AG10803 (cell line): Measurements from ENCODE around the gene PLEKHA8.

Experiments used
- DNase-seq: peaks from one replicate; pipeline ENCODE4 v3.0.0; 2010; ENCODE audit warnings: low read depth
- H3K4me3 ChIP-seq: 2 replicates; pipeline ENCODE4 v1.5.1; 2011; ENCODE audit warnings: mild to moderate bottlenecking, low read length, control low read depth
- TF ChIP-seq, protein P1 (sequence below): conservative IDR thresholded peaks from 2 replicates; pipeline ENCODE4 v1.5.1; 2011; ENCODE audit warnings: mild to moderate bottlenecking, low read length, control low read depth, inconsistent platforms

PLEKHA8 gene

DNA sequence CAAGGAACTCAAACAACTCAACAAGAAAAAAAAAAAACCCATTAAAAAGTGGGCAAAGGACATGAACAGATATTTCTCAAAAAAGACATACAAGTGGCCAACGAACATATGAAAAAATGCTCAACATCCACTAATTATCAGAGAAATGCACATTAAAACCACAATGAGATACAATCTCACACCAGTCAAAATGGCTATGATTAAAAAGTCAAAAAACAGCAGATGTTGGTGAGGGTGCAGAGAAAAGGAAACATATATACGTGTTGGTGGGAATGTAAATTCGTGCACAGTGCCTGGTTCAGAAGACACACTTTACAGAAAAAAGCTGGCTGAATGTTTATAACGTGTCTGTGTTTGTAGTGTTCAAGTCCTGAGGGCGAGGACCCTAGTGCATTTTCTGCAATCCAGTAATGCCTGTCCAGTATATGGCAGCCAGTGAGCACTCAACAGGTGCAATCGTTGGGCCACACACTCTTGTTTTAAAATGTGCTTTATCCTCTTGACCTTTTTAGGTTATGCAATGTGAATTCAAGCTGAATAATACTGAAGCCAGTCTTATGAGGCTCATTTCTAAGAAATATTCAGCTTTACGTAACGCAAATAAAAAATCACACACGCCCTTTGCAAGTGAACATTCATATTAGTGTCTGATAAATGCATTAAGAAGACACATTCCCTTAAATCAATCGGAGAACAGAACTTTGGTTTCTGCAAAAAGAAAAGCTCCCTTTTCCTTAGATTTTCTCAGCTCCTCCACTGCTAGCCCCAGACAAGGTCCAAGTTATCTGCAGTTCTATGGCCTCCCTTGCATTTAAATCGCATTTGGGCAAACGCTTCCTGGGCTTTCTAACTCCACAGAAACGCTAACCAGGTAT is 105.8 kb downstream of the PLEKHA8 start:
- no peak for DNase-seq
- peak overlapping the region; percentile 68 for H3K4me3 ChIP-seq
- TF ChIP-seq, protein P1, sequence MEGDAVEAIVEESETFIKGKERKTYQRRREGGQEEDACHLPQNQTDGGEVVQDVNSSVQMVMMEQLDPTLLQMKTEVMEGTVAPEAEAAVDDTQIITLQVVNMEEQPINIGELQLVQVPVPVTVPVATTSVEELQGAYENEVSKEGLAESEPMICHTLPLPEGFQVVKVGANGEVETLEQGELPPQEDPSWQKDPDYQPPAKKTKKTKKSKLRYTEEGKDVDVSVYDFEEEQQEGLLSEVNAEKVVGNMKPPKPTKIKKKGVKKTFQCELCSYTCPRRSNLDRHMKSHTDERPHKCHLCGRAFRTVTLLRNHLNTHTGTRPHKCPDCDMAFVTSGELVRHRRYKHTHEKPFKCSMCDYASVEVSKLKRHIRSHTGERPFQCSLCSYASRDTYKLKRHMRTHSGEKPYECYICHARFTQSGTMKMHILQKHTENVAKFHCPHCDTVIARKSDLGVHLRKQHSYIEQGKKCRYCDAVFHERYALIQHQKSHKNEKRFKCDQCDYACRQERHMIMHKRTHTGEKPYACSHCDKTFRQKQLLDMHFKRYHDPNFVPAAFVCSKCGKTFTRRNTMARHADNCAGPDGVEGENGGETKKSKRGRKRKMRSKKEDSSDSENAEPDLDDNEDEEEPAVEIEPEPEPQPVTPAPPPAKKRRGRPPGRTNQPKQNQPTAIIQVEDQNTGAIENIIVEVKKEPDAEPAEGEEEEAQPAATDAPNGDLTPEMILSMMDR = no peak

DNA sequence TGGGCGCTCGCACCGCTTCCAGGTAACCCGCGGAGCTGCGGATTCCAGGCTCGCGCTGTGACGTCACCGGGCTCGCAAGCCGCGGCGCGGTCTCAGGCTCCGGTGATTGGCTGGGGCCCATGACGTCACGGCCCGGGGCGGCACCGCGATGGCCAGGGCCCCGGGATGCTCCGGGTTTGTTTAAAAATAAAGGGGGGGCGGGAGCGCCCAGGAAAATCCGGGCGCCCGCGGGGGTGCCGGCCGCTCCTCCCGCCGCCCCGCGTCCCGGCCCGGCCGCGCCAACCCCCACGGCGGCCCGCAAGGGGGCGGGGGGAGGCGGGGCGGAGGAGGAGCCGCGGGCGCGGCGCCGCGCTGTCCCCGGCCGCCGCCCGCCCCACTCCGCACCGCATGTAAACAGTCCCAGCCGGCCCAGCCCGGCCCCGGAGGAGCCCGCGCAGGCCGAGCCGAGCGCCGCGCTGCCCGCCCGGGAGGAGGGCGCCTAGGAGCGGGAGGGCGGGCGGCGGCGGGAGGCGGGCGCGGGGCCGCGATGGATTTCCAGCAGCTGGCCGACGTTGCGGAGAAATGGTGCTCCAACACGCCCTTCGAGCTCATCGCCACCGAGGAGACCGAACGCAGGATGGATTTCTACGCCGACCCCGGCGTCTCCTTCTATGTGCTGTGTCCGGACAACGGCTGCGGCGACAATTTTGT is 106.5 kb downstream of the PLEKHA8 start, which contains the start of gene MTURN:
TSS of gene MTURN (plus strand) at position 376 of the 690 bp plus-strand sequence. CDS start at position 527, 151 bp downstream.
- TF ChIP-seq, protein P1 = no peak
- peak within 1 kb of the TSS; percentile 91 for H3K4me3 ChIP-seq
- DNase-seq = peak; percentile 76

DNA sequence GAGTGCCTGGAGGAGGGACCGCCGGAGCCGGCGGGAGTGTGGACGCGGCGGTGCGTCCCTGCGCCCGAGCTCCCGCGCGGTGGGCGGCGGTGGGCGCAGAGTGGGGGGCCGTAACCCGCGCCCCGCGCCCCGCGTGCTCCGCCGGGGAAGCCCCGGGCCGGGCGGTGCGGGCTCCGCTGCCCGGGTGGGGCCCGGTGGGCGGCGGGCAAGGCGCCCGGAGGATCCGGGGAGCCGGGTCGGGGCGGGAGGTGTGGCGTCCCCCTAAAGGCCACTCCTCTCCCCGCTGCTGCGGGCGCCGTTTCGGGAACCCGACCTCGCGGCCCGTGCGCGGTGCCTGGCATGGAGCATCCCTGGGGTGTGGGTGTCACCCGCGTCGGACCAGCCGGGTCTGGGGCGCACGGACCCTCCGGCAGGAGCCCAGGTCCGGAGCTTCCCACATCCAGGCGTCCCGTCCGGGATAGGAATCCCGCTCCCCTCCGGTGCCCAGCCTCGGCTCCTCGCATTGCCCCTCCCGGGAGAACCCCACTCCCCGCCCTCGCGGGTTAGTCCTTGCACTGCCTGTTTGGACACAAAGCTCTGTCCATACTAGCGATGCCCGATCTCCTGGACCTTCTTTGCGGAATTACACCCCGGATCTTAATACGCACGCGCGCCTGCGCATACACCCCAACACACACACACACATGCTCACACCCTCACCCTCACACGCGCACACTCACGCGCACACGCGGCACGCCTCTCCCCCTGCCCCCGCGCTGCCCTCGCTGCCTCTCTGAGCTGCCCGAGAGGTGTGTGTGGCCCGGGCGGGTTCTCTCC is 107.3 kb downstream of the PLEKHA8 start:
- peak; percentile 74 for DNase-seq
- peak overlapping the region; percentile 91 for H3K4me3 ChIP-seq
- TF ChIP-seq, protein P1 = no peak

DNA sequence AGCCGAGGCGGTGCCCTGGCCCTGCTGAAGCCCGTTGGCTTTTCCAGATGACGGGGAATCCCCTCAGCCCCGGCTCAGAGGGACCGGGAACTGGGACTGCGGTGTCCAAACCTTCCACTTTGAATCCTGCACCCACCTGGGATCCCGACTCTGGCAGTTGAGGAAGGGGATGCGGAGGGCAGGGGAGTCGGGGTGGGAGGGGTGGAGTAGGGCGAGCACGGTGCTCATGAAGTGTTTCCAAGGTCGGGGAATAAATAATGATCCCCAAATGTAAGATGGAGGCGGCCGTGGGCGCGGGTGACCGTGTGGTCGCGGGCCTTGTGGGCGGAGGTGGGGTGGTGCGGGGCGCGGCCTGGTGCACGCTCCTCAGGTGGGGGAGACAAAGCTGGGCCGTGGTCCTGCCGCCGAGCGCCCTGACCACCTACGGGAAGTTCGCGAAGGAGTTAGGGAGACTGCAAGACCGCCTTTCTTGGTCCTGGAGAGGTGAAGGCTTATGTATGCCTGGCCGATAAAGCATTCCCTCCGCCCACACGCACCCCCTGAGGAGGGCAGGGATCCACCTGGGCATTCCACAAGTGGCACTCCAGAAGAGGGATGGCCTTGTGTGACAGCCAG is 108.0 kb downstream of the PLEKHA8 start:
- DNase-seq = no peak
- TF ChIP-seq, protein P1 = no peak
- H3K4me3 ChIP-seq = peak overlapping the region; percentile 91

DNA sequence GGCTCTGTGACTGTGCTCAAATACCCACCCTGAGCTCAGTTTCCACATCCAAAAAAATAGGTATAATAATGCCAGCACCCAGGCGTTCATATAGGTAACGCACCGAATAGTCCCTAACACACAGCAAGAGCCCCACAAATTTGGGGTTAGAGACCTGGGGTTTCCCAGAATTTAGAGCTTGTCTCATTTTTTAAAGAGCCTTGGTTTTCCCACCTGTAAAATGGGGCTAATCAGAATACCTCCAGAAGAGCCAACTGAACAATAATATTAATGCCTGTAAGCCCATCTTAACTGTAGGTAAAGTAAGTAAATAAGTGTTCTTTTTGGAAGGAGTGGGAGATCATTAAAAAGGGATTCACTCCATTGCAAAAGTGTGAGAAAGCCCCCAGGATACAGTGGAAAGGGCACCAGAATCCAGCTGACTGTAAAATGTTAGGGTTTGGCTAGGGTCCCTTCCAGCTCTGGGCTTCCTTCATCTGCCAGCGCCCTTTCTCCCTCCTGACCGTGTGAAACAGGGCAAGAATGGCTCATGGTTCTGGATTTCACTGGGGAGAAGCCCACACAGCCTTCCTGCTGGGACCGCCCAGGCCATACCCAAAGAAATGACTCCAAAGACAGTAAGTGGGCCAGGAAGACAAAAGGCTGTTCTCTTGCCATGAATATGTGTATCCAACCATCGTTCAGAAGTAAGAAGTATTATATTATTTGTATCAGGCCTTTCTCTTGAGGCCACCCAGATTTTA is 108.7 kb downstream of the PLEKHA8 start:
- DNase-seq = no peak
- peak overlapping the region; percentile 91 for H3K4me3 ChIP-seq
- TF ChIP-seq, protein P1 = no peak

DNA sequence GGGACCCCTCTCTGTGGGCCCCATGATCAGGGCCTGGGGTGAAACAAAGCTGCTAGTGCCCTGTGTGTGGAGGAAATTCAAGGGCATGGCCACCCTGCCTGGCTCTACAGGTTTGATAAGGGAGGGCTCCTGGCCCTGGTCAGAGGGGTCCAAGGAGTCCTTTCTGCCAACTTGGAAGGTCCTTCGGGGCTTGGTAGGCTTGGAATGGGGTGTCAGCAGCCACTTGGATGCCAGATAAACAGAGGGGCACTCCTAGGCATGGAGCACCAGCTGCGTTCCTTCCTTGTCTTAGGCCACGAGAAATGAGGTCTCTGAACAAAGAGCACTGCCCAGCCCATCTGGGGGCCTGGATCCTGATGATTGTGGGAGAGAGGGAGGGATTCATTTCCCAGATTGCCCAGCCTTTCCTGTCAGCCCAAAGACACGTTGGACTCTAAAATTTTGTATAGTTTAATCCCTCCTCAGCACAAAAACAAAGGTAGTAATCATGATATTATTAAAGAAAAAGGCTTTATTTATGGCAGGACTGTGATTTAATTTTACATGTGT is 111.7 kb downstream of the PLEKHA8 start:
- no peak for DNase-seq
- TF ChIP-seq, protein P1 = no peak
- H3K4me3 ChIP-seq = no peak overlapping the region
